Measurements from ENCODE around the gene P2RX3.

GRCh38 chr11:57306161-57306876 lies 31.8 kb upstream of the P2RX3 start:
- TF ChIP-seq CTCF (IDR thresholded peaks at IDR 0.05; ENCODE audit: insufficient read depth, low read depth, low read length) (no peak), EZH2 (IDR thresholded peaks at IDR 0.05; ENCODE audit: insufficient read depth, low read length) (no peak)

Data from astrocyte (in vitro differentiated cells and primary cell).